Activated T-cell treated with anti-CD3 and anti-CD28 coated beads, Interleukin-2, amount 50 U/mL, for 72 hours (primary cell): Measurements from ENCODE around the gene EXOC3L4. TPM values are rescaled to one million over a fixed set of nuclear protein-coding genes. Genes with fewer than 3 reads are reported as not detected.
"Not testable (repeated sequence)": the region's sequence is repeated elsewhere in the genome, so short reads cannot be mapped to it uniquely, and the experiment has no call there.

Experiments
- ATAC-seq, 2 donors: fragments of 150-1000 bp; cut with Tn5 transposase; replicated peaks in 1 of 2; 2 replicates each; pipeline ENCODE4 v1.10.0; 2021; ENCODE audit warnings: moderate library complexity in 2 of 2, mild to moderate bottlenecking in 1 of 2
- DNase-seq, 2 donors: peaks; one replicate each; pipeline ENCODE4 v3.0.0; 2021 to 2022; ENCODE audit warnings: mixed read lengths in 1 of 2
- H3K27ac Mint-ChIP-seq: one replicate; pipeline ENCODE4 v1.8.0; 2022; ENCODE audit warnings: mild to moderate bottlenecking, moderate library complexity, mixed read lengths
- H3K27me3 Mint-ChIP-seq: one replicate; pipeline ENCODE4 v1.8.0; 2022; ENCODE audit warnings: low read depth, mixed read lengths
- H3K36me3 Mint-ChIP-seq, 2 donors: one replicate each; pipeline ENCODE4 v1.8.0; 2022; ENCODE audit warnings: mixed read lengths in 2 of 2, mild to moderate bottlenecking in 1 of 2; ENCODE audit not compliant: insufficient read depth in 2 of 2
- H3K4me1 Mint-ChIP-seq: one replicate; pipeline ENCODE4 v1.8.0; 2022; ENCODE audit warnings: low read depth, mixed read lengths
- H3K4me3 Mint-ChIP-seq, 2 donors: one replicate each; pipeline ENCODE4 v1.8.0; 2022; ENCODE audit warnings: mild to moderate bottlenecking in 2 of 2, mixed read lengths in 2 of 2, moderate library complexity in 2 of 2
- H3K9me3 Mint-ChIP-seq, 2 donors: one replicate each; pipeline ENCODE4 v1.8.0; 2022; ENCODE audit warnings: mixed read lengths in 2 of 2
- total RNA-seq, 2 donors: library from RNA; stranded (reverse); gene quantifications; one replicate each; pipeline ENCODE4 v1.2.3, GENCODE V29; 2022

The EXOC3L4 gene
- total RNA-seq, 2 donors from 2014 or later: not detected

DNA sequence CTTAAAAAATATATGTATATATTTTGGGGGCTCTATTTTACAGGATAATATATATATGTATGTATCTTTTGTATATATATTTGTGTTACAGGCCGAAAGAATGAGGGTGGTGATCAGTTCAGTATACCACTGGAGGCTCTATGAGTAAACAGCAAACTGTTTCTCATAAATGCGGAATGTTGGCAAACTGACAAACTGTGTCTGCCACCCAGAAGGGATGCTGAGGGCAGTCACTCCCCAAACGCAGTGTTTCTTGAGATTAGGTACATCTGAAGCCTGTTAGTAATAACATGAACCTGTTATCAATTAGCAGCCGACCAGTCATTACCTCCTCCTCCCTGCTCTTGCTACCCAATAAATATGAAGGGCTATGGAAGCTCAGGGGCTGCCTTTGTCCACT is 49.6 kb downstream of the EXOC3L4 start:
- peaks cover 8% of the 10 kb centered on the region for H3K4me1 Mint-ChIP-seq
- DNase-seq (no peak), ATAC-seq (no peak)
- no peak overlapping the region for H3K27ac Mint-ChIP-seq
- H3K9me3 Mint-ChIP-seq: no peaks in the 10 kb centered on the region
- no peak overlapping the region for H3K4me3 Mint-ChIP-seq
- no peaks in the 10 kb centered on the region for H3K36me3 Mint-ChIP-seq
- H3K27me3 Mint-ChIP-seq: peaks cover 40% of the 10 kb centered on the region

DNA sequence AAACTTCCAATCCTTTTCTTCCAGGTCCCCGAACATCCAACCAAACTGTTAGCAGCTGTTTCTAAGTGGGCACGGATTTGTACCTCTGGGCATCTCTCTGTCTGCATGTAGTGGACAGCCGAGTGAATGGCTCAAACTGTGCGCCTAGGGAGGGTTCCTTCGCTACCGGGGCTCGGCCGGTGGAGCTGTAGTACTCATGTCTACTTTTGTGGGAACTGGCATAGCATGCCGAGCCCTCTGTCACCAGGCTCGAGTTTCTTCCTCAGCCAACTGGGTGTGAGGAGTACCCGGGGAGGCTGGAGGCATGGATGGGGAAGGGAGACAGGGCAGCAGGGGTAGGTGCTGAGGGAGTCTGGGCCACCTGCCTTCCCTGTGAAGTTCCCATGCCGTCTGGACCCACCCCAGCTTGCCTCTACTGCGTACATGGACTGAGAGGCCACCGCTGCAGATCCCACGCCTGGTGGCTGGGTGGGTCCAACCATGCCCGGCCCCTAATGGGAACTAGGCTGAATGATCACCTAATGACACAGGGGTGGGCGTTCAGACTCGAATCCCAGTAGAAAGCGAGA is 51.7 kb downstream of the EXOC3L4 start:
- no peaks in the 10 kb centered on the region for H3K36me3 Mint-ChIP-seq
- no peak overlapping the region for H3K4me3 Mint-ChIP-seq
- H3K27ac Mint-ChIP-seq: no peak overlapping the region
- no peaks in the 10 kb centered on the region for H3K9me3 Mint-ChIP-seq
- DNase-seq (no peak), ATAC-seq (no peak)
- H3K4me1 Mint-ChIP-seq: peaks cover under 1% of the 10 kb centered on the region
- peaks cover 45% of the 10 kb centered on the region for H3K27me3 Mint-ChIP-seq

DNA sequence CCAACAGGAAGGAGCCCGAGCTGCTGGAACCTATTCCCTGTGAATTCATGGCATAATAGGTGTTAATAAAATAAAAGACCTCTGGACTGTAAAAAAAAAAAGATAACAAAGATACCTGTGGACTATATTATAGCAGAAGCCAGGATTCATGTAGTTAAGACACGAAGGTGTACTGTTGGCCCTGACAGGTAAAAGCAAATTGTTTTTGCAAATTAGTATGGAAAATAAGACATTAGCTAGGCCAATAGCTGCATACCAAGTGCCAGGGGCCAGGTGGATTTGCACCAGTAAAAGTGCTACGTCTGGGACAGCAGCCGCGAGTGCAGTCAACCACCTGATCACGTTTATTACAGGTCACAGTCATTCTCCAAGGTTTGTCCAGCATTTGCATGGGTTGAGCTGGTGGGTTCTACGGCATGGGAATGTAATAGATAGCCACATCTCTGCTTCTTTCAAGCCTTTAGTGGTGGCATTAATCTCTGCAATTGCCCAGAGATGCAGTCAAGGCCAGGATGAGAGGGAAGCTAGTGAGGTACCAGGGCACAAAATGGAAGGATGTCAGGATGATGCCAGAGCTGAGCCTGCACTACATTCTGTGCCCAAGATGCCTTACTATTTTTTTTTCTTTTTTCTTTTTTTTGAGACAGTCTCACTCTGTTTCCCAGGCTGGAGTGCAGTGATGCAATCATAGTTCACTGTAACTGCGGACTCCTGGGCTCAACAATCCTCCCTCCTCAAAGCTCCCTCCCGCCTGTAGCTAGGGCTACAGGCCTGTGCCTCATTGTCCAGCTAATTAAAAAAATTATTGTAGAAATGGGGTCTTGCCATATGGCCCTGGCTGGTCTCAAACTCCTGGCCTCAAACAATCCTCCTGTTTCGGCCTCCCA is 55.1 kb downstream of the EXOC3L4 start:
- no peak overlapping the region for H3K4me3 Mint-ChIP-seq
- DNase-seq (no peak), ATAC-seq (no peak)
- H3K27me3 Mint-ChIP-seq: peaks cover 21% of the 10 kb centered on the region
- H3K27ac Mint-ChIP-seq: no peak overlapping the region
- H3K4me1 Mint-ChIP-seq: no peaks in the 10 kb centered on the region
- no peaks in the 10 kb centered on the region for H3K36me3 Mint-ChIP-seq
- no peaks in the 10 kb centered on the region for H3K9me3 Mint-ChIP-seq

- Mint-ChIP-seq H3K27me3 (peaks cover 14% of the 10 kb centered on the region), H3K4me3 (no peak overlapping the region), H3K4me1 (no peaks in the 10 kb centered on the region), H3K27ac (no peak overlapping the region), H3K36me3 (no peaks in the 10 kb centered on the region), H3K9me3 (no peaks in the 10 kb centered on the region)
- no peak for ATAC-seq
- no peak for DNase-seq
These were observed 56.9 kb downstream of the EXOC3L4 start for GRCh38 chr14:103151270-103151945.

- DNase-seq: no peak
- no peak overlapping the region for H3K27ac Mint-ChIP-seq
These were observed 60.5 kb downstream of the EXOC3L4 start for GRCh38 chr14:103155010-103155409.

GRCh38 chr14:103155416-103155815 is 60.9 kb downstream of the EXOC3L4 start:
- not testable (repeated sequence) for H3K27ac Mint-ChIP-seq, H3K4me3 Mint-ChIP-seq, H3K27me3 Mint-ChIP-seq, H3K4me1 Mint-ChIP-seq, ATAC-seq, DNase-seq, H3K9me3 Mint-ChIP-seq, H3K36me3 Mint-ChIP-seq

More at GRCh38 chr14:103155010-103155409, 60.5 kb downstream of the EXOC3L4 start:
- Mint-ChIP-seq H3K4me3 (no peak overlapping the region), H3K27me3 (peaks cover 5% of the 10 kb centered on the region), H3K4me1 (no peaks in the 10 kb centered on the region), H3K36me3 (no peaks in the 10 kb centered on the region), H3K9me3 (no peaks in the 10 kb centered on the region)
- no peak for ATAC-seq

DNA sequence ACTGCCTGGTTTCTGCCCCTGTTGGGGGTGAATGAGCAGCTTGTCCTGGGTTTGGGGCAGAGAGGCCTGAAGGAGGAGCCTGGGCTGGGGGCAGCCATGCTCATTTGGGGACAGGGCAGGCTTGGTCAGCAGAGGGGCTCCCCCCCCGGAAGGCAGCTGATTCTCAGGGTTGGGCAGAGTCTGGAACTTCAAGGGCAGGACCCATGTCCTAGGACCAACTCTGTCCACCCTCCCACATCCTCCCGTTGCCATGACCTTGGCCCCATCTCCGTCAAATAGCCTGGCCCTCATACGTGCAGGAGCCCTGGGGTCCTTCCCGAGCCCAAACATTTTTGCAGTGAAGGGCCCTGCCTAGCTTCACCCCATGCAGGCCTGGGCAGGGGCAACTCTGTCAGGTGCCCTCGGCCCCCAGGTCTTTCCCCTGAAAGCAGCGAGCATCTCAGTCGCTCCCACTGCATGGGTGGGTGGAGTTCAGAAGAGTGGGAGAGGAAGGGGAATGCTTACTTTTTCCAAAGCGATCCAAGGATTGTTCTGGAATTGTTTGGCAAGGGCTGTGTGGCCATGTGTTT is 61.4 kb downstream of the EXOC3L4 start:
- DNase-seq (no peak), ATAC-seq (no peak)
- H3K4me1 Mint-ChIP-seq: no peaks in the 10 kb centered on the region
- no peaks in the 10 kb centered on the region for H3K9me3 Mint-ChIP-seq
- H3K4me3 Mint-ChIP-seq: no peak overlapping the region
- no peaks in the 10 kb centered on the region for H3K36me3 Mint-ChIP-seq
- H3K27me3 Mint-ChIP-seq: peaks cover 2% of the 10 kb centered on the region
- no peak overlapping the region for H3K27ac Mint-ChIP-seq

DNA sequence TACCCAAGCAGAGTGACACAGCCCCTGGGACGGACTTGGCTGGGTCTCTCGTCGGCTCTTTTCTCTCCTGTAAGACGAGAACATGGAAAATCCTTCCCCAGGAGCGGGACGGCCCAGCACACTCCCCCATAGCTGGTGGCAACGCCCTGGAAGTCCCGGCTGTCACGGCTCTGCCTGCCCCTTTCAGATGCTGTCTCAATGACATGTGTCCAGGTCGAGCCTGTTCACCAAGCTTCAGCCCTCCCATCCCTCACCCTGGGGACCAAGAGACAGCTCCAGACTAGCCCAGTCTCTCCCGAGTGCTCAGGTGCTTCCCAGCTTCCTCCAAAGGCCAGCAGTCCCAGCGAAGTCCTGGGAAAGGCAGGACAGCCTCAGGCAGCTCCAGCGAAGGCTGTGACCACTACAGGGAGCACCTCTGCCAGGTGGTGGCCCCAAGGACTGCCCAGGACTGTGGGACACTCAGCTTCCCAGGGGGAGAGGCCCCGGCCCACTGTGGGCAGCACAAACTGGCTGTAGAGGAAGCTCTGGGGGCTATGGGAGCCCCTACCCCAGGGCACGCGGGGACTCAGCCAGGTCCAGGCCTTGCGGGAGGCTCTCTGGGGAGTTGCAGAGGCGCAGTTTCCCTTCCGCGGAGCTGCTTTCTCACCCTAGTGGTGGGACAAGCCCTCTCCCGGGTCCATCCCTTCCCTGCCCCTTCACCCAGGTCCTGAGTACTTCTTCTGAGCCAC is 62.3 kb downstream of the EXOC3L4 start:
- no peak for ATAC-seq
- H3K9me3 Mint-ChIP-seq: no peaks in the 10 kb centered on the region

GRCh38 chr14:103157969-103158368 is 63.4 kb downstream of the EXOC3L4 start:
- Mint-ChIP-seq H3K9me3 (no peaks in the 10 kb centered on the region), H3K4me1 (no peaks in the 10 kb centered on the region), H3K27me3 (no peaks in the 10 kb centered on the region), H3K4me3 (no peak overlapping the region), H3K36me3 (no peaks in the 10 kb centered on the region), H3K27ac (no peak overlapping the region)
- ATAC-seq (no peak), DNase-seq (no peak)

More for the DNA sequence above, 62.3 kb downstream of the EXOC3L4 start:
- DNase-seq: no peak
- Mint-ChIP-seq H3K27me3 (no peaks in the 10 kb centered on the region), H3K36me3 (no peaks in the 10 kb centered on the region), H3K4me1 (no peaks in the 10 kb centered on the region), H3K4me3 (no peak overlapping the region), H3K27ac (no peak overlapping the region)

DNA sequence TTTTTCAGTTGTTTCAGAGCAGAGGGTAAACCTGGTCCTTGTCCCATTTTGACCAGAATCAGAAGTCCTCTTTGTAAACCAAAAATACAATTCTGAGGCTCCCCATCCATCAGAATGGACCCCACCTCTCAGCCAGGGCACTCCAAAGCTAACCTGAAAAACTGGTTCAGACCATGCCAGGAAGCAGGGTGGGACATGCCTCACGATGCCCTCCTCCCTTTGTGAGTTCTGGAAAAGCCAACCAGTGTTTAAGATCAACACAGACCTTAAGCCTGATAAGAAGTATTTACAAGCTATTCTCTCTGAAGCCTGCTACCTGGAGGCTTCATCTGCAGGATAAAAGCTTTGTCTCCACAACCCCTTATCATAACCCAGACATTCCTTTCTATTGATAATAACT is 64.2 kb downstream of the EXOC3L4 start:
- Mint-ChIP-seq H3K27ac (no peak overlapping the region), H3K4me1 (no peaks in the 10 kb centered on the region), H3K9me3 (no peaks in the 10 kb centered on the region), H3K27me3 (no peaks in the 10 kb centered on the region), H3K36me3 (no peaks in the 10 kb centered on the region), H3K4me3 (no peak overlapping the region)
- no peak for ATAC-seq
- DNase-seq: no peak
